IPS DF 19.7 (cell line): ENCODE data around the gene GRM8.
"Not testable (repeated sequence)": the region's sequence is repeated elsewhere in the genome, so short reads cannot be mapped to it uniquely, and the experiment has no call there.

Source experiments
- DNase-seq: peaks from one replicate; pipeline ENCODE4 v3.0.0-alpha.2; 2013; ENCODE audit warnings: low read depth, low spot score

GRM8 gene

DNA sequence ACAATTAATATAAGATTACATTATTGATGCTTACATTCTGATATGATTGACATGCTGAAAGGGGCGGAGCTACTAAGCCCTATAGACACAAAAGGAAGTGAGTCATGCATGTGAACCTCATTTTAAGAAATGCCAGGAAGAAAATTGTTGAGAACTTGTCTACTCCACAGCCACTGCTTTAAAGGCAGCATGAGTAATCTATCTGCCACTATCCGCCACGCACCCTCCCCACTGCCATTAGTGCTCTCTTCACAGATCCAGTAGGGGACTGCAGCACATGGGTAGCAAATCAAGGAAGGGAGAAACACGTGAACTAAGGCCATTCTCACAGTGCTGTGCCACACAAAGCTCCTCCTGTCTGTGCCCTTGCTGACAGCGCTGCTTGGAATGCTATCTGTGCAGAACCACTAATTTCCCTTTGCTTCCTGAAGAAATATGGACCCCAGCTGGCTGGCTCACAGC, 524.8 kb downstream of the GRM8 start:
- DNase-seq, result no peak

DNA sequence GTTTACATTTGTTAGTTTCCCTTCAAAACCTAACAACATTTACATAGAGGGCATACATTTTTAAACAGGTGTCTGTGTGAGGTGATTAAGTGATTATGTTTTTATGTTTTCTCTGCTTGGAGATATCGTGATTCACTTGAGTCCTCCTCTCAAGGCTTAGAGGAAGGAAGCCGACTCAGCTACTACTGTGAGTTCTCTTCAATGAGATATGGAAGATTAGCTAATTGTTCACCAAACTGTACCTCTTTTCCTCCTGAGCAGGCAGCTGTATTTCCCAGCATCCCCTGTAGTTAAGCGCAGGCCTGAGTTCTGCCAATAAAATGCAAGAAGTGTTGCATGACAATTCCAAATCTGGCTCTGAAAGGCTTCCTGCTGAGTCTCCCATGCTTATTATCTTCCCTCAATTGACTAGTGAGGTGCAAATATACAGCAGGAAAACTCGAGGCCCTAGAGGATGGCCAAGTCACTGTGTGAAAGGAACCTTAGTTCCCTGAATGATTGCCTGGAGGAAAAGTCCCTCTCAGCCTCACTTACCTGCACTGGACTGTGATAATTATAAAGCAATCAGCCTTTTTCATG, 528.7 kb downstream of the GRM8 start:
- no peak for DNase-seq

DNA sequence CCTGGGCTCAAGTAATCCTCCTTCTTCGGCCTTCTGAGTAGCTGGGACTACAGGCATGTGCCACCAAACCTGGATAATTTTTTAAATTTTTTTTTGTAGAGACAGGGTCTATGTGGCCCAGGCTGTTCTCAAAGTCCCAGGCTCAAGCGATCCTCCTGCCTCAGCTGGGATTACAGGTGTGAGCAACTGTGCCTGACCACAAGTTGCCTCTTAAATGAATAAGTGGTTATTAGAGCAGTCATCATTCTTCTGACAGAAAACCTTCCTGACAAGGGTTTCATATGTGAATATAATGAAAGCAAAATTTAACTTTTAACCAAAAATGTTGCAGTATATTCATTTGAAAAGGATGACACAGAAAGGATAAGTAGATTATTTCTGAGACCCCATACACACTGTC, 532.5 kb downstream of the GRM8 start:
- DNase-seq, result no peak

DNA sequence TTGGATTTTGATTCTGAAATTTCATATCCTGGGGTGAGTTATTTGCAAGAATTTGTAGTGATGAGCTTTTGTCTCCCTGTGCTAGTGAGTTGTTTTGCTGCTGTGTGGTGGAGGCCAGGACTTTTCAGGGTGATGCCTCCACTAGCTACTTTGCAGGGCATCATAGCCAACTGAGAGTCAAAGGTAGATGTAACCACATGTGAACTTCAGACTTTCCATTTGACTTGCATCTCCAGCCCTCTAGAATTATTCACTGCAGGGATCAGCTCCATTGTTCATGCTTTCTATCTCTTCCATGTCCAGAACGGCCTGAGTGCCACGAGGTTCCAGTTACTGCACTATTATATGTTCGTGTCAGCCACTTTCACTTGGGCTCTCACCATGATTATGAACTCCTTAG, 534.3 kb downstream of the GRM8 start:
- DNase-seq, result no peak

DNA sequence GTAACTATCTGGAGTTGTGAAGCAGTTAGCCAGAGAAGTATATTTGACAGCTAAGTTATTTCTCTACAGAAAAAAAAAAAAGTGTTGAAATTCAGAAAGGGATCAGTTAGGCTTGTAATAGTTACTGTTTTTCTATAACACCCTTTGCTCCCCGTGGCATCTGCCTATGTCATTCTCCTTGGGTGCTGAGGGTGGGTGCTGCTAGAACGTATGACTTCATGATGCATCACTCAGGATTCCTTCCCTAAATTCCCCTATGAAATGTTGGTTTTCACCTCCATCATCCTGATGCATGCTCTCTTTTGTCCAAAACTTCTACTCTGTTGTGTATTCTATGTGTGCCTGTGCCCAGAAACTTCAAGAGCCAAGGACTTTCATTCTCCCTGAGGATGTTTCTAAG, 536.4 kb downstream of the GRM8 start:
- no peak for DNase-seq

DNA sequence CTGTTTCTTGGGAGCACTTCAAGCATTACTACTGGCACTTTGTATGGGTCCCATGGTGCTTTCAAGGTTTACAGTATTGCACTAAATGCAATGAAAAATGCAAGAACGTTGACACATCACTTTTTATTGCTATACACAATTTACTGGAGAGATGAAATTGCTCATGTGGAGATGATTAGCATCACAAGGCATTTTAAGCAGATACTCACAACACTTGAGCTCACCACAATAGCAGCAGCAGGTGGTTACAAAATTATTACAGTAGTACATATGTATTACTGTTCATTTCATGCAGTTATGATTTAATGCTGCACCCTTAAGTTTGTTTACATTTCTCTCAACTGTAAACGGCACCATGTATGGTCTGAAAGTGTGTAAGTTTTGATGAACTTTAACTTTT, 537.7 kb downstream of the GRM8 start:
- no peak for DNase-seq

DNA sequence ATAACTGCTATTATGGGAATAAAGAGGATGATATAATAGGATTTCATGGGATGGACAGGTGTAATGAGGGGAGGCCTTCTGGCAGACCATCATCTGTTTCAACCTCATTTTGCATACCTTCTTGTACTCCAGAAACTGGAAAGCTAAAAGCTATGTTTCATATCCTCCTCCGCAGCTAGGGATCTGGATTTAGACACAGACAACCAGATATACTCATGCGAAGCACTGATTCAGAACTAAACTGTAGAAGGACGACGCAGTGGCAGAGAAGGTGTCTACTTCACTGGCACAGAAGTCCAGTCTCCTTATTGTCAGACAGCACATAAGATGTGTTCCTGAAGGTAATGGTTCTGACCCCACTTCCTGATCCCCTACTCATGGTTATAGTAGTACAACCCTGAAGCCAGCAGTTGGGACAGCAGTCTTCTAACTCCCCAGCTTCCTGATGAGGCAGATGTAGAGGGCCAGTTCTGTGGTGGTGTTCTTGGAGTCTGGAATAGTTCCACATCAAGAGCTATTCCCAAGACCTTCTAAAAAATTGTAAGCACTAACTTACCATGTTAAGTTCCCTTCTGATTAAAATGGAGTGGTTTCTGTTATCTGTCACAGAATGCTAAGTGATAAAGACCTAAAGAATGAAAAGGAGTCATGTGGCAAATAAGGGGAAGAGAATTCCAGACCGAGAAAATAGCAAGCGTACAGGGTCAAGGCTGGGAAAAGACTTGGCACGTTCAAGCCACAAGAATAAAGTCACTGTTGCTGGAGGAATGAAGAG, 550.3 kb downstream of the GRM8 start:
- DNase-seq, result no peak

DNA sequence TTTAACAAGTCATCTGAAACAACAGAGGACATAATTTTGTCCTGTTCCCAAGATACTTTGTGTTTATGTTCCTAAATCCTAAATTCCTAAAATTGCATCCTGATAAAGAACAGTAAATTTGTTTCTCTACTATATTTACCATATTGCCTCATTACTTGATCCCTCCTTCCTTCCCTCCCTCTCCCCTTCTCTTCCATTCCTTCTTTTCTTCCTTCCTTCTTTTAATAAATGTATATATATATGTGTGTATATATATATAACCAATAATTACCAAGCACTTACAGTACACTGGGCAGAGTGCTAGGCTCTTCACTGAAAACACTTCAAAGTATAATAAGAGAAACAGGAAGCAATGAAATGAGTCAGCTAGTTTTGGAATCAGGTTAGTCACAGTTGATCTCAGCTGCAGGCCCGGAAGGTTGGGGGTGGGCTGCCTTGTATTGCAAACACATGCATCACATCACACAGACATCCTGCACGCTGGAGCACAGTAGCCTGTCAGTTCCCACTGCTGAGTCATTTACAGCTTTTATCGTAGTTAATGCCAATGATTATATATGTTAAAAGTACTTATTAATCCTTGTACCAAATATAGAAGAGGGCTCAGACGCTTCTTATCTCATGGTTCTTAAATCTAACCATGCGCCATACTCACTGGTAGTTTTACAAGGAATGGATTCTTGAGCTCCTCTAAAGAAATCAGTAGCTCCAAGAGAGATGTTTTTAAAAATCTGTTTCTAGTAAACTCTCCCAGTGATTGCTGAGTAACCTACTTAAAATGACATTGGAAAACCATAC, 551.7 kb downstream of the GRM8 start:
- DNase-seq, result peak; percentile 57

DNA sequence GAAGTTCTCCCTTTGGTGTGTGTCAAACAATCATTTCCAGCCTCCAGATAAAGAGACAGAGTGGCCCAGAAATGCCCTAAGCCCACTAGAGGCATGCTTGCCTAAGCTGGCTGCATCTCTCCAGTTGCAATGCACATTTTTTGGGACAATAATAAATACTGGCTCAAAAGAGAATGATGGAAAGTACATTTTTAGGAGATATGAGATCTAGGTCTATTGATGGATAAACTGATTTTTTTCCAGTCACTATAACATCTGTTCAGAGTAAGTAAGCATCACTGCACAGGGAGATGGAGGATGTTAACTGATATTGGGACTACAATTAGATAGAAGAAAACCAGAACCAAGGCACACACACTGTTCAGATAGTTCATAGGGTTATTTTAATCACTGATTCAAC, 553.0 kb downstream of the GRM8 start:
- DNase-seq, result no peak

DNA sequence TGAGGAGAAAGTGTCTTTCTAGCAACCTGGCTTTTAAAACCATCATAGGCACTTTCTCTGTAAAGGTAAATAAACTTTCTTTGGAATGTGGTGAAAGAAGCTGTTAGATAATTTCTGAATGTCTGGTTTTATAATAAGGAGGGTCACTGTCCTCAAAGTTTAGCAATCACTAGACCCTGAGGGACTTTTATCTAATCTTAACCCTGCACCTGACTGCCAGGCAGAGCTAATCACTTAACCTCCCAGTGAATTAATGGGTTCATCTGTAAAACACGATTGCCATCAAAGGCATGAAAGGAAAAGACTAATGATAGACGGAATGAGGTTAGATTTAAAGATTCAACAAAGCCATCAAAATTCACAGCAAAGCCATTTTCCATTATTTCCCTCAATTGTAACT, 553.8 kb downstream of the GRM8 start:
- no peak for DNase-seq

DNA sequence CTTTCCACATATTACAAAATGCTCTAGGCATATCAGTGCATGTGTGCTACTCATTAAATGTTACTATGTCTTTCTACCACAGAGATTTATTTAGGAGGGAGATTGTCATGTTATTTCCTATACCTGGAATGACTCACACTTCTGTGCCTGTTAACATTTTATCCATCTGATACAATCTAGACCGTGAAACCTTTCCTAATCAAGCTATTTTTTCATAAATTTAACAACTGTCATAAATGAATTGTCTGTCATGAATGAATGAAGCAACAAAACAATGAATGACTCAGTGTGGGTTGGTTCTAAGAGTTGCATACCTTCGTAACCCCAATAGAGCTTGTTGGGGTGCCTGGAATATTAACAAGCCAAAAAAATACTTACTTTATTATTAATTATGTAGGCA, 554.3 kb downstream of the GRM8 start:
- no peak for DNase-seq

DNA sequence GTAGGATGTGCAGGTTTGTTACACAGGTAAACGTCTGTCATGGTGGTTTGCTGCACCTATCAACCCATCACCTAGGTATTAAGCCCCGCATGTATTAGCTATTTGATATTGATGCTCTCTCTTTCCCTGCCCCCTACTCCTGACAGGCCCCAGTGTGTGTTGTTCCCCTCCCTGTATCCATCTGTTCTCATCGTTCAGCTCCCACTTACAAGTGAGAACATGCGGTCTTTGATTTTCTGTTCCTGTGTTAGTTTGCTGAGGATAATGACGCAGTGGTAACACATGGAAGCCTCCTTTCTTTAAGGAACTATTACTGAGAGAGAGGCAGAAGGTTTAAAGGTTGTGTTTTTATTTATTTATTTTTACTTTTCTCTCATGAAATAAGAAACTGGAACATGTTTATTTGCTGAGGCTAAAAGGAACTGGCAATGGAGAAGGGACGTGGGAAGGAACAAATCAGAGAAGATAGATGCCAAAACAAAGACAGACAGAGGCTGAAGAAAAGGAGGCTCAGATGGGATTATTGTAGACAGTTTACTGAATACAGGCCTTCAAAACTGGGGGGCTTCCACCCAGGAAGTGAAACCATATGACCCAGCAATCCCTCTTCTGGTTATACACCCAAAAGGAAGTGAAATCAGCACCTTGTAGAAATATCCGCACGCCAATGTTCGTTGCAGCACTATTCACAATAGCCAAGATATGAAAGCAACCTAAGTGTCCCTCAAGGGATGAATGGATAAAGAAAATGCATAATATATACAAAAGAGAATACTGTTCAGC, 556.3 kb downstream of the GRM8 start:
- no peak for DNase-seq

DNA sequence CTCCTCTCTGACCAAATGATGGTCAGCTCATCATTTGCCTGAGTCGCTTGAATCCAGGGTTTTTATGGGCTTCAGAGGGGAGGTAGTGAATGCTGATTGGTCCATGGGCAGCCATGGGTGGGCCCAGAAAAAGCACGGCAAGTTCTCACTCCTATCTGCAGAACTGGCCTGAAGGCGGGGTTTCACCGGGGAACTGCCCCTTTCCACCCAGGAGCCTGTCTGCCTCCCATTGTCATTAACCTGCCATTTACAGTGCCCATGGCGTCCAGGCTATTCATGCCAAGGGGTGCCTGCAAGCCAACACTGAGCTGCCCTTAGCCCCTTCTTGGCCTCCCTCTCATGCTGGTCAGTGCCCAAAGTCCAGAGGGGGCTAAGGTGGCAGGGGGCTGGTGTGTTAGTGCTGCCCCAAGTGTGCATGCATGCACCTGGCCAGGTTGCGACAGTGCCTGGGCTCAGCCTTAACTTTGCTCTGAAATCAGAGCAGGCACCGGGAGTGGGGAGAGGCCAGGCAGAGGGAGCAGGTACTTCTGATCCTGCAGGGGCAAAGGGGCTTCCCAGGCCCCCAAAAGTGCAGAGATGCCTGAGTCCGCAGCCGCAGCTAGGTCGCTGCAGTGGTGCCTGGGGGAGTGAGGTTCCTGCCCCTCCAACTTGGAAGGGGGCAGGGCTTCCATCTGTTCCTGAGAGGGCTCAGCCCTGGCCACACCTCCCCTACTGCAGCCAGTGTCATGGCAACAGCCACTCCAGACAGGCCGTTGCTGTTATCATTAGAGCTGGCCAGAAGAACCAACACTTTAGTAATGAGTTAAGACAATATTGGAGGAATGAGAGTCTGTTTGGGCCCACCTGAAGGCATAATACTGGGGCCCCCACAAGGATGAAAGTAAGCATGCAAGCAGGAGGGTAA, 561.6 kb downstream of the GRM8 start:
- no peak for DNase-seq

DNA sequence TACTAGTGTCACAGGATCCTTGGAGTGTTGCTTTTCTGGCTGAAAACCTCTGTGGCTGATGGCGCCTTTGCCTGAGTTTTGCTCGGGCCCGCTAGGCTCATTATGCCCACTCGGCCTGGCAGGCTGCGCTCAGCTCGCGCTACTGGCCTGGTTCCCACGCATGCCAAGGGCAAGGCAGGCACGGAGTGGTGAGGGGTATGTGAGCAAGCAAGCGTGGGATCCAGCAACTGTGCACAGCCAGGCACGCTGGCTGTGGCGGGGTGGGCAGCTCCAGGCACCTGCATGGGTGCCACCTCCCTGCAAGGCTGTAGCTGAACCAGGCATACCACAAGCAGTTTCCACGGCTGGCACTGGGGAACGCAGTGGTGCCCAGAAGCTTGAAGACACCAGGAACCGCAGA, 562.6 kb downstream of the GRM8 start:
- DNase-seq, result no peak

DNA sequence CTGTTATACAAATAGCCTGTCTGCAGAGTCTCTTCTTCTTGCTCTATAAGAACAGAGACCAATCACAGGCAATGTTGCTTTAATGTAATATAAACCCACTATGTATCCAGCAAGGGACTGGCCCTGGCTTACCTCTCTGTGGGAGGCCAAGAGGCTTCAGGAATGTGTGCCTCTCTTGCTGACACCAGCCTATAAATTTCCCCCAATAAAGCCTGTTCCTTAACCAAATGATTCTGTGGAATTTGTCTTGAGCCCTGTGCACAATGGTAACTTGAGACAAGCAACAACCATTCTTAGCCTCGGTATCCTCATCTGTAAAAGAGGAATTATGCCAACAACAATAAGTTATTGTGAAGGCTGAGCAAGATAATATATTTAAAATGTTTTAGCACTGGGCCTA, 563.7 kb downstream of the GRM8 start:
- DNase-seq, result no peak

DNA sequence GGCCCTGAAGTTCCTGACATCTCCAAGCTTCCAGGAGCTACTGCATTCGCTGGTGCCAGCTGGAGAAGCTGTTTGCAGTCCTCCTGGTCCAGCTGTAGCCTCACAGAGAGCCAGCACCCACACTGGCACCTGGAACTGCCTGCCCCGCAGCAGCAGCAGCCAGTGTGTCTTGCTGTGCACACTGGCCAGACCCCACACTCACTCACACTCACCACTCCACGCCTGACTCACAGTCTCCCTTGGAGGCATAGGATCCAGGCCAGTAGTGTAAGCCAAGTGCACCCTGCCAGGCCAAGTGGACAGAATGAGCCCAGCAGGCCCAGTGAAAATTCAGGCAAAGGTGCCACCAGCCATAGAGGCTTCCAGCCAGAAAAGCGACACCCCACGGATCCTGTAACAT, 566.3 kb downstream of the GRM8 start:
- DNase-seq, result no peak

DNA sequence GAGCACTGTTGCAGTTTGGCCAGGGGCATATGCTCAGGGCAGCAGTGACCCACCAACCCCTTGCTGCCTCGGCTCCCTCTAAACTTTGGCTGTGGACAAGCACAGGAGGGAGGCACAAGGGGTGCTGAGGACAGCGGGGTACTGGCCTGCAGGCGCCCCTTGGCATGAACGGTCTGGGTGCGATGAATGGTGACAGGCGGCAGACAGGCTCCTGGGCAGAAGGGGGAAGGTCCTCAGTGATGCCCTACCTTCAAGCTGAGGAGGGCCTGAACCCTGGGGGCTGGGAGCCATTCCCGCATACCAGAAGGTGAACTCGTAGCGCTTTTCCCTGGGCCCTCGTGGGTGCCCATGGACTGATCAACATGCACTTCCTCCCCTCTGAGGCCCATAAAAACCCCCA, 567.1 kb downstream of the GRM8 start:
- no peak for DNase-seq

DNA sequence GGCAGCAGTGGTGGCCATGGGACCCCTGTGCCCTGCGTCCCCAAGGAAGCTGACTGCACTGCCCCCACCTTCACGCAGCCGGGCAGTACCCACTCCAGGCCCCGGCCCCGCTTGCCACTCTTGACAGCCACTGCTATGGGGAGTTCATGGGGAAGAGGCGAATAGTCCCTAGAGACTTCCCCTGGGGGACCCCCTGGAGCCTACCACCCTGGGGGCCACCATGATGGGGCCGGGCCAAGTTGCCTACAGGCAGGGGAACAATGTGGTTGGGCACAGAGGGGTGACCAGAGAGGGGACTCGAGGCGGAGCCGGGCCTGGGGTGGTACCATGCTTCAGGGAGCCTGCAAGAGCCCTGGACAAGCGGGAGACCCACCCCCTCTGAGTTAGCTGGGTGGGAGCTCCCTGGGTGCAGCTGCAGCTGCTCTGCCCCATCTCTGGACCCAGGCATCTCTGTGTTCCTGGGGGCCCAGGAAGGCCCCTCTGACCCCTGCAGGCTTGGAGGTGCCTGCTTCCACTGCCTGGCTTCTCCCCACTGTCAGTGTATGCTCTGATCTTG, 567.6 kb downstream of the GRM8 start:
- DNase-seq, result no peak

DNA sequence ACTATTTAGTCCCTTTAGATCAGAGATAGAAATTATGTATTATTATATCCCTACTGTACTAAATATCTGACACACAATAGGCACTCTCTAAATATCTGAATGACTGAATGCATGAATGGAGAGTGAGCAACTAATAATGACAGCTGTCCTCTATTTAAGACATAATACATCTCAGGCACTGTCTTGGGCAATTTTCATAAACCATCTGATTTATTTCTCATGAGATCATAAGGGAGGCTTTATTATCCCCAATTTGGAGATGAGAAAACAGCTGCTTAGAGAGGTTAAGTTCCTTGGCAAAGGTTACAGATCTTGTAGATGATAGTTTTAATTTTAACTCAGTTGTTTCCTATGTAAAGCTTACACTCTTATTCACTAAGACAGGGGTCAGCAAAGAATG, 570.6 kb downstream of the GRM8 start:
- no peak for DNase-seq

DNA sequence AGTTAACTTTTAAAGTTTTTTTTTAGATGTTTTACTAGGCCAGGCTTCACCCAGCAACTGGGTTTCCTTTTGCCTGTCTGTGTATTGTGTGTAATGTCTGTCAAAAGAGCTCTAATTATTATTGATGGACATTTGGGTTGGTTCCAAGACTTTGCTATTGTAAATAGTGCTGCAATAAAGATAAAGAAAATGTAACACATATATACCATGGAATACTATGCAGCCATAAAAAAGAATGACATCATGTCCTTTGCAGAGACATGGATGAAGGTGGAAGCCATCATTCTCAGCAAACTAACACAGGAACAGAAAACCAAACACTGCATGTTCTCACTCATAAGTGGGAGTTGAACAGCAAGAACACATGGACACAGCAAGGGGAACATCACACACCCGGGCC, 584.0 kb downstream of the GRM8 start:
- not testable (repeated sequence) for DNase-seq

DNA sequence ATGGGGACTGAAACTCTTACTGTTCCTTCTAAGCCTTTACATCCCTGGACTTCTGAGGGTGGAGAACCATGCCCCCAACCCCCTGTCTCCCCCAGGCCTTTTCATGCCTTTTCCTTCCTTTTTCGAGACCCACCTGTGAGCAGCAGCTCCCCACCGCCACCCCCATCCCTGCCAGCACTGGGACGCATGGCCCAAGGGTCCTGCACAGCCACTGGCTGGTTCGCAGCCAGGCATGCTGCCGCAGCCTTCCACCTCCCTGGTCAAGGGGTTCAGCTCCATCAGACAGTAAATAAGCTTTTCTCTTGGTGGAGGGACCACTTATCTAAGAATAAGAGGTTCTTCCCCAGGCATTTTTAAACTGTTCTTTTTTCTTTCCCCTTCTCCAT, 584.4 kb downstream of the GRM8 start:
- DNase-seq, result no peak
